ENCODE measurements around the gene VAPA. TPM values are rescaled to one million over a fixed set of nuclear protein-coding genes. Genes with fewer than 3 reads are reported as not detected.

The VAPA gene
- total and polyA plus RNA-seq, 9 of the 15 experiments (the other 6 are each of a cell fraction or from before 2014, with no cell fraction given): 219 to 902 (median 526) TPM

- peak; percentile 99 for TF ChIP-seq SP1 (CRISPR knock-in tag; IDR thresholded peaks at IDR 0.05)
- no peak for TF ChIP-seq ZSCAN29 (IDR thresholded peaks at IDR 0.05)
- no peak for TF ChIP-seq ZNF354B (CRISPR knock-in tag; IDR thresholded peaks at IDR 0.05)
- peak; percentile 95 for TF ChIP-seq SIX5 (IDR thresholded peaks at IDR 0.05; ENCODE audit: borderline replicate concordance in 1 of 2, insufficient read depth in 1 of 2, low read depth in 1 of 2, low read length in 2 of 2)
- TF ChIP-seq HNRNPK (IDR thresholded peaks at IDR 0.05; ENCODE audit: low read depth, low read length, poor library complexity, severe bottlenecking): peak; percentile 33
- TF ChIP-seq NCOA1 (IDR thresholded peaks at IDR 0.05; ENCODE audit: low read depth): no peak
- no peak for TF ChIP-seq ID3 (CRISPR knock-in tag; IDR thresholded peaks at IDR 0.05)
- peak; percentile 79; the same call in 1 of the 2 replicates for TF ChIP-seq ID3 (tag; IDR thresholded peaks at IDR 0.05)
- TF ChIP-seq SMAD1 (IDR thresholded peaks at IDR 0.05; ENCODE audit: low read depth, low read length, partially characterized antibody): peak; percentile 89
- no peak for TF ChIP-seq DLX4 (CRISPR knock-in tag; IDR thresholded peaks at IDR 0.05)
- TF ChIP-seq NR2F6 (CRISPR knock-in tag; IDR thresholded peaks at IDR 0.05): 0 out of 2 replicates have a peak, but pooled peaks have one; percentile 42
- TF ChIP-seq SMAD4 (CRISPR knock-in tag; conservative IDR thresholded peaks at IDR 0.05): peak; percentile 81
- TF ChIP-seq PATZ1 (CRISPR knock-in tag; IDR thresholded peaks at IDR 0.05; ENCODE audit: borderline replicate concordance): no peak; the same call in 1 of the 2 replicates
- TF ChIP-seq NEUROD1 (IDR thresholded peaks at IDR 0.05; ENCODE audit: borderline replicate concordance, low read depth, low read length, partially characterized antibody): peak; percentile 34
- no peak for TF ChIP-seq MAFF (IDR thresholded peaks at IDR 0.05; ENCODE audit: low read length)
- peak; percentile 86; the same call in 1 of the 2 replicates for TF ChIP-seq NFATC3 (IDR thresholded peaks at IDR 0.05)
- TF ChIP-seq ZNF280A (IDR thresholded peaks at IDR 0.05; ENCODE audit: low read depth, partially characterized antibody): no peak
- TF ChIP-seq SAP30 (IDR thresholded peaks at IDR 0.05; ENCODE audit: borderline replicate concordance, insufficient read depth, low read depth, low read length, poor library complexity, severe bottlenecking): peak; percentile 64
- TF ChIP-seq ATF4 (CRISPR knock-in tag; IDR thresholded peaks at IDR 0.05): peak; percentile 55
- TF ChIP-seq RUNX1 (IDR thresholded peaks at IDR 0.05; ENCODE audit: low read depth): no peak
- TF ChIP-seq ZBED1 (IDR thresholded peaks at IDR 0.05): peak; percentile 67
- peak in 1 of 2 experiments; percentile 51; a peak in 1 of 3 replicates for TF ChIP-seq CBX3 (IDR thresholded peaks at IDR 0.05; ENCODE audit: borderline replicate concordance in 1 of 2, low read length in 2 of 2)
- TF ChIP-seq ZNF23 (CRISPR knock-in tag; IDR thresholded peaks at IDR 0.05): peak; percentile 71
Measured at GRCh38 chr18:9913526-9914333, at the start of gene VAPA (continued).
